22Rv1 (cell line): Measurements from ENCODE around the gene USP48.

Experiments
- CTCF ChIP-seq: fragments of 450-650 bp; IDR thresholded peaks from 2 replicates; pipeline ENCODE4 v1.5.1; 2017; ENCODE audit warnings: mild to moderate bottlenecking
- ZFX ChIP-seq: fragments of 450-650 bp; IDR thresholded peaks from 2 replicates; pipeline ENCODE4 v1.6.1; 2017; ENCODE audit warnings: antibody characterized with exemption, borderline replicate concordance

GRCh38 chr1:21670059-21670881 is 112.7 kb downstream of the USP48 start:
- TF ChIP-seq CTCF (no peak), ZFX (no peak)
